HCEC 1CT (cell line): Measurements from ENCODE around the gene KCTD12.
A peak's percentile ranks its signal among the peaks of the same experiment; 100 is the strongest.

Experiments used
- DNase-seq: peaks from one replicate; pipeline ENCODE4 v3.0.0-alpha.2; 2017

Gene KCTD12

DNA sequence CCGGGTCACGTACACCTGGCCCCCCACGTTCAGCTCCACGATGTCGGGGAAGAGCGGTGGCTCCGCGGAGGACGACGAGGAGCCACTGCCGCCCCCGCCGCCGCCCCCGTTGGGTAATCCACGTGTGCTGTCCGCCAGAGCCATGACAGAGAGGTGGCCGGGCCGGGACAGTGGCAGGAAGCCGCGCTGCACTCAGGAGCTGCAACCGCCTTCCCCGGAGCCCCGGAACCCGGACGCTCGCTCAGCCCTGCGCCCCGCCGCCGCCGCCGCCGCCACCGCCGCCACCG lies 257 bp downstream of the KCTD12 start:
- DNase-seq: no peak

DNA sequence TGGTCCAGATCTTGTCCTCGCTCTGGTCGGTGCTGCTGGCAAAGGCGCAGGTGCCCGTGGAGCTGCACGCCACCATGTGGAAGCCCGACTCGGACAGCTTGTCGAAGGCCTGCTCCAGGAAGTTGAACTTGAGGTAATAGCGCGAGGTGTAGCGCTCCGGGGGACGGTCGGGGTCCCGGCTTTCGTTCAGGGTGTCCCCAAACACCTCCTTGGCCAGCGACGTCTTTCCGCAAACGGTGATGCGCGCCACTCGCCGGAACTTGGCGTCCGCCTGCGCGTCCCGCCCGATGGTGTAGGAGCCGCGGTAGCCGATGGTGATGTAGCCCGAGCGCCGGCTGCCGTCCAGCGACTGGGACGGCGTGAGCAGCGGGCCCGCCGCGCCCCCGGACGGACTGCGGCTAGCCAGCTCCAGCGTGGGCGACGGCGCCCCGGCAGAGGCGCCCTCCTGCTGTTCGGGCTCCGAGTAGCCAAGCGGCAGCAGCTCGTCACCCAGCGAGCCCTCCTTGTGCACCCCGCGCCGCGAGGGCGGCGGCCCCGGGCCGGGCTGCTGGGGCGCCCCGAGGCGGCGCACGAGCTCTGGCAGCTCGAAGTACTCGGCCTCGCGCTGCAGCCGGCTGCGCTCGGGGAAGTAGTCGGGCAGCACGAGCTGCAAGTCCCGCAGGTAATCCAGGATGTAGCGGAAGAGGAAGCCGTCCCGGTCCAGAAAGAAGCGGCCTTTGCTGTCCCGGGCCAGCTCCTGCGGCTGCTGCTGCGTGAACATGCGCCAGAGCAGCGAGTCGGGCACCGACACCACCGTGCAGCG lies 801 bp downstream of the KCTD12 start:
- DNase-seq: peak; percentile 77

DNA sequence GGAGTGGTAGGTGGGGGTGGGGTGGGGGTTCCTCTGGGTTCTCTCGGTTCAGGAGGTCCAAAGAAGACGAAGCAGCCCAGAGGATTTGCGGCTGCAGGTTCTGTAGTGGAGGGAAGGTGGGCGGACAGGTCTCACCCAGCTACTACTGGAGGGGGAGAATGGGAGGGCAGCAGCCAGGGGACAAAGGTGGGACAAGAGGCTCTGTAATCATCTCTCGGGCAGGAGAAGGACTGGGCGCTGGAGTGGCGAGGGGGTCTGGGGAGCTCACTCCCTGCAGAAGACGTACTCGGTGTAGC lies 1.4 kb downstream of the KCTD12 start:
- no peak for DNase-seq

DNA sequence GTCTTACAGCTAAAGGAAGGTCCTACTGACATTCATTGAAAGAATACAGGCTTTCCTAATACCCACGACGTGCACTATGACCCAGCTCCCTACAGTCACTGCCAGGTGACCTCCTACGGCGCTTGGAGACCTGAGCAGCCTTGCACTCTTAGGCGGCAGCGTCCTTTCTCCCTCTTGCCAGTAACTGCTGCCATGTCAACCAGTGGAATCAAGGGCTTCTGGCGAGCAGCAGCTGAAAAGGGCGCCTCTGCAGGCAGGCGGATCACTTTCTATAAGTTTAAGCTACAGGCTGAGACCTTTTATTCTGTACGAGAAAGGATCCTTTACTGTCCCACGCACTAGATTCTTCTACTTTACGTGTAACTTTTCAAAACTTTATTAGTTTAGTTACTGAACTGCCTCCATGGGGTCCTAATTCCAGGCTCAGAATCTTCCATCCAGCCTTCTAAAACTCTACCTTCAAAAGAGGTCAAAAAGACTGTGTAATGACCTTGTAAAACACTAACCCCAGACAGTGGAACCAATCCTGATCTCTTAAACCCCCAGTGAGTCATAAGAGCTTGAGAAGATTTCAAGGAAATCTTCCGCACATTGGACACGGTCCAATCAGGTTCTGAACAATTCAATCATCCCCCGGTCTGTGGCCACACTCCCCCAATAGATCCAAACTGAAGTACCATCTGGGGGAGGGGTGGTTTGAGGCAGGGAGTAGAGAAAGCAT lies 1.9 kb downstream of the KCTD12 start:
- DNase-seq: peak; percentile 66

DNA sequence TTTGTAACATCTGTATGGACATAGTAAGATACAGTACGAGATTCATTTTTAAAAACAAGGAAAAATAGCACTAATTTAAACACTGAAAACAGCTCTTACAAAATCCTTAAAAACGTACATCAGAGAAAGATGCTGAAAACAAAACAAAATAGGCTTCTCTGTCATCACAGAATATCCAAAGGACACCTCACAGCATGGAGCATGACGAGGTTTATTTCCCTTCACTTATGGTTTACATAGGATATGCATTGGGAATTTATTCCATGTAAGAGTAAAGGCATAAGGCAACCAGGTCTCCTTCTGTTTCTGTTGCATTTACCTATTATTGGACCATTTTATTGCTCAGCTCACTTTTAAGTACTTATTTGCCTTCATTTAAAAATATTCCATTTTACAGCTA lies 3.0 kb downstream of the KCTD12 start:
- DNase-seq: no peak

DNA sequence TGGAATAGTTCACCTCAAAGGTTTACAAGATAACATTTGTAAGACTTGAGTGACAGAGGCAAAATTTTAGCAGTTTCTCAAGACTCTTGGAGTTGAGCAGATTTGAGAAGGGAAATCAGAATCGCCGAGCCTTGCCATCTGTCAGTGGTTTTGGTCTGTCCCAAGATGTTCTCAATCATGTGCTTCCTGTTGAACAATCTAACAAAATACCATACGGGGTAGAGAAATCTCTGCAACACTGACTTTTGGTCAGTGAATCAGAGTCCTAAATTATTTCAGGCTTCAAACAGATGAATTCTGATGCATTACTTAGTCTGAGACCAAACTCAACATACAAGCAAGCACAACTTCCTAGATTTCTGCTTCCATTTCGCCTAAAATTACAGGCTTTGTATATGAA lies 3.8 kb downstream of the KCTD12 start:
- DNase-seq: peak; percentile 82

DNA sequence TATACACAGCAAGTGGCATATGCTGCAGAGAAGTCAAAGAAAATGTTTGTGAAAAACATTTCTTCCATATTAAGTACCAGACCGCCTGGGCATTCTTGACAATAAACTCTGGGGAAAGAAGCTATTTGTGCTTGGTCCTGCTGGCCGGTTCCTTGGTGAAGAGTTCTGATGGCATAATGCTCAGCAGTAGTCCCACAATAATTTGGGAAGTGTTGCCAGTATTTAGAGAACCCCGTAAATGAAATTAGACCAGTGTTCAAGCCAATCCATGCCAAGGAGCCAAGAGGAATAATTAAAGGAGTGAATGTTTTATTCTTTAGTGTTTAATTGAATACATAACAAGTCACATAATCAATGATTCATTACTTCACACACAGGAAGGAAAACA lies 6.3 kb downstream of the KCTD12 start:
- no peak for DNase-seq

DNA sequence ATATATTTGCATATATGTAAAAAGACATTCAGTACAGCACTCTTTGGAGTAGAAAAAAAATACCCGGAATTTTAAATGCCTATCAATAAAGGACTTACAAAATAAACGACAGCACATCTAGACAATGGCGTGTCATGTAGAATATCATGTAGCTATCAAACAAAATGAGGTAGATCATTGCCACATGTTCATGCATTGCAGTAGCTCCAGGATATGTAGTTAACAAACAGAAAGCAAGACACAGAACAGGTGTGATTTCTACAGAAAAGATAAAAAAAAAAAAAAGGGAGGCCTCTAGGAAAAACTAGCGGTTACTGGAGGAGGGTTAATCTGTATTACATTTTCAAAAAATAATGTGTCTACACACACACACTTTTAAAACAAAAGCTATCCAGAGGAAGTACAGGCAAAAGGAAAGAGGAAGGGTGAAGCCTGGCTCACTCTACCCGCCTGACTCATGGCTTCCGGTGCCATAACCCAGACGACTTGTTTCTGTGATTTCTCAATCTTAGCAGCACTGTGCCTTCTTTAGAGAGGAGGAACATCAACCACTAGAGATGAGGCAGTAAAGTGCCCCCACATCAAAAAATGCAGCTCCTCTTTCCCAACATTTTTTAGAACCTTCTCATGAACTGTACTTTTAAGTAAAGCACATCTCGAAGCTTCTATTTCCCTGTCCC lies 6.9 kb downstream of the KCTD12 start:
- DNase-seq: peak; percentile 91

DNA sequence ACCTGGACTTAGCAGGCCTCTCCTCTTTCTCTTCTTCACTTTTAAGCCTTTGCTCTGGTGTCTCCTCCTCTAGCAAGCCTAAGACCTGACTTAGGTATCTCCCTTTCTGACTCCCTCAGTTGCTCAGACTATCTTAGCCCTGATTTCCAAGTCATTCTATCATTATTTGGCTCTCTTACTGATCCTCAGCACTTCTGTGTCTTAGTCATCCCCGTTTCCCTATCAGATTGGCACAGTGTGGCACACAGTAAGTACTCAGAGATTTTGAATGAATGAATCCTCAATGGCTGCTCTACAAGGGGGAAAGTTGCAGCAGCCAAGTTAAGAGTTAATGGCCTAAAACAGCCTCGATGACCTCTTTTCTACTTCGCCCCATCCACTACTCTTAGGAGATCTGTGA lies 8.2 kb downstream of the KCTD12 start:
- DNase-seq: no peak

DNA sequence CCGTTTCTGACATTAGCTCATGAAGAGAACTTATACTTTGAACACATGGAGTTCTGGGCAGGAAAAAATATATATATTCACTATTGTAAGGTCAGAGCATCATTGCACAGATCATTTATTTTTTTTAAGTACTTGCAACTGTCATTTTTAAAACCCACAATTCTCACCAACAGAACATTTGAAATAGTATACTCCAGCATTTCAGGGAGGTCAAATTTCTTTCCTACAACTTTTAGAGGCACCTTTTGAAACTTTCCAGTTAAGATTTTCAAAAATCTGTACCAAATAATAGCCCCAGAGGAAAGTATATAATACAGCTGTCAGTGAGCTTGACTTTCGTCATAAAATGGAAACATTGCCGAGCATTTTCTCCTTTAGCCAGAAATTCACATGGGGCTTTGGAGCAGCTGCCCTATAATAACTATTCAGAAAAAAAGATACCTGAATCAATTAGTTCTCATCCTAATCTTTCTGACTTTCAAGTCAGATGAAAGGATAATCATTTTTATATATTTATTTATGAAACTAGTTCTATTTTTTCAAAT lies 10.9 kb downstream of the KCTD12 start:
- DNase-seq: no peak

DNA sequence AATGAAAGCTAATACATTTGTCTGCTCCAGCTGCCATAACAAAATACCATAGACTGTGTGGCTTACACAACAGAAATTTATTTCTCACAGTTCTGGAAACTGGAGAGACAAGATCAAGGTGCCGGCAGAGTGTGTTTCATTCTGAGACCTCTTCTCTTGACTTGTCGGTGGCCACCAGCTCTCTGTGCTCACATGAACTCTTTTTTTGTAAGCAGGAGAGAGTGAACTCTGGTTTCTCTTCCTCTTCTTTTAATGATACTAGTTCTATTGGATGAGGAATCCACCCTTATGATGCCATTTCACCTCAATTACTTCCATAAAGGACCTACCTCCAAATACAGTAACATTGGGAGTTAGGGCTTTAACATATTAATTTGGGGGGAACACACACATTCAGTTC lies 11.7 kb downstream of the KCTD12 start:
- DNase-seq: no peak

DNA sequence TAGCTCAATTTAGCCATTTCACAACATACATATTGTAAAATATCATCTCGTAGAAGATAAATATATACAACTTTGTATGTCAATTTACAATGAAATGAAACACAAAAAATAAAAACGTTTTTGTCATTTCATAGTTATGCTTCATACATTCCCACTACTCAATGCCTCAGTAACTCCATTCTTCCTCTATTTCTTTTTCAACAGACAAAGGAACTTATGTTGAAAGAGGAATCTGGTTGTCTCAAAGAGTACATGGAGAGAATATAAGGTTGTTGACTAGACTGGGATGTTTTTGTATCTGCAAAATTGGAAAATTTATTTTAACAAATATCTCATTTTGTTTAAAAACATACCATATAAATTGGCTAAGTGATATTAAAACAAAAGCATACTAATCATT lies 12.8 kb downstream of the KCTD12 start:
- DNase-seq: no peak

DNA sequence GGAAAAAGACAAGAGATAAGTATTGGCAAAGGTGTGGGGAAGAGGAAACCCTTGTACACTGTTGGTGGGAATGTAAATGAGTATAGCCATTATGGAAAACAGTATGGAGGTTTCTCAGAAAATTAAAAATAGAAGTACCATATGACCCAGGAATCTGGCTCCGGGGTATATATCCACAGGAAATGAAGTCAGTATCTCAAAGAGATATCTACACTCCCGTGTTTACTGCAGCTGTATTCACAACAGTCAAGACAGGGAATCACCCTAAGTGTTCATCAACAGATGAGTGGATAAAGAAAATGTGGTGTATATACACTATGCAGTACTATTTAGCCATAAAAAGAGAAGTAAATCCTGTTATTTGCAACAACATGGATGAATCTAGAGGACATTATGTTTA lies 13.5 kb downstream of the KCTD12 start:
- DNase-seq: no peak

DNA sequence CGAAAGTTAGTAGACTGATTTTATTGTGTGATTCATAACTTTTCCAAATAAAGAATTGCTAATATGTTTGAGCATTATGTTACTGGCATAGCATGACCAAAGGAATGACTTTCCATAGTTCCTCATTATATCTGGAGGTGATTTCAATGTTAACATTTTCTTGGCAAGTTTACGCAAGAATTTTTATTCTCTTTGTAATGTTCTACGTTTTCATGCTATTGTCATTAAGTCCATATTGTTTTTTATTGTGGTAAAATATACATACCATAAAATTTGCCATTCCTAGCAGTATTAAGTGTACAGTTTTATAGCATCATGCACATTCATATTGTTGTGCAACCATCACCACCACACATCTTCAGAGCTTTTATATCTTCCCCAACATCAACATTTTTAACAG lies 14.8 kb downstream of the KCTD12 start:
- DNase-seq: no peak

DNA sequence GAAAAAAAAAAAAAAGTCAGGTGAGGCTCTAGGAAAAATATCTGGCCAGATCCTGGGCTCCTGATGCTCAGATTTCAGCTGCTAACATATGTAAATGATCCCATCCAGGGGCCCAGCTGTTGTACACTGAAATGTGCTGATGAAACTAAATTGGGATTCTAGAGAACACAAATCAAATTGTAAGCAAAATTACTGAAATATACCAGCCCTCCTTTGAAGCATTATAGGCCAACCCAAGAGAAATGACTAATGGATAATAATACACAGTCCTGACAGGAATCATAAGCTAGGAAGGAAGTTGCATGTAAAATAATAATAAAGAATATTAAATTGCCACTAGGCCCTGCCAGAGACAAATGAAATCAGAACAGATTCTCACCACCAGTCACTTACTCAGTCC lies 17.8 kb downstream of the KCTD12 start:
- DNase-seq: no peak

DNA sequence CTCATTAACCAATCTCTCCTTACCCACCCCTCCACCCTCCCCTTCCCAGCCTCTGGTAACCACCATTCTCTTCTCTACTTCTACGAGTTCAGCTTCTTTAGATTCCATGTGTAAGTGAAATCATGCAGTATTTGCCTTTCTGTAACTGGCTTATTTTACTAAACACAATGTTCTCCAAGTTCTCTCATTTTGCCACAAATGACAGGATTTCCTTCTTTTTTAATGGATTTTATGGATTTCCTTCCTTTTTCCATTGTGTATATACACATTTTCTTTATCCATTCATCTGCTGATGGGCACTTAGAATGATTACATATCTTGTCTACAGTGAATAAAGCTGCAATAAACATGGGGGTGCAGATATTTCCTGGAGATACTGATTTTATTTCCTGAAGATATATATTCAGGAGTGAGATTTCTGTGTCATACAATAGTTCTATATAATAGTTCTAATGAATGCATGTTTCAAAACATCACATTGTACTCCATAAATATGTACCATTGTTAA lies 20.2 kb downstream of the KCTD12 start:
- no peak for DNase-seq

DNA sequence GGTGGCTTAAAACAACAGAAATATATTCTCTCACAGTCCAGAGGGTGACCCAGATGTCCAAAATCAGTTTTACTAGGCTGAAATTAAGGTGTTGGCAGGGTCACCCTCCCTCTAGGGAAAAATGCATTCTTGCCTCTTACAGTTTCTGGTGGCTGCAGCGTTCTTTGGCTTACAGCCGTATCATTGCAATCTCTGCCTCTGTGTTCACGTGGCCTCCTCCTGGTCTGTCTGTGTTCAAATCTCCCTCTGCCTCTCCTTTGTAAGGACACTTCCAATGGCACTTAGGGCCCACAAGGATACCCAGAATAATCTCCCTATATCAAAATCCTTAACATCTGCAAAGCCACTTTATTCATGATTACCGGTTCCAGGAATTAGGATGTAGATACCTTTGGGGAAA lies 21.1 kb downstream of the KCTD12 start:
- no peak for DNase-seq

DNA sequence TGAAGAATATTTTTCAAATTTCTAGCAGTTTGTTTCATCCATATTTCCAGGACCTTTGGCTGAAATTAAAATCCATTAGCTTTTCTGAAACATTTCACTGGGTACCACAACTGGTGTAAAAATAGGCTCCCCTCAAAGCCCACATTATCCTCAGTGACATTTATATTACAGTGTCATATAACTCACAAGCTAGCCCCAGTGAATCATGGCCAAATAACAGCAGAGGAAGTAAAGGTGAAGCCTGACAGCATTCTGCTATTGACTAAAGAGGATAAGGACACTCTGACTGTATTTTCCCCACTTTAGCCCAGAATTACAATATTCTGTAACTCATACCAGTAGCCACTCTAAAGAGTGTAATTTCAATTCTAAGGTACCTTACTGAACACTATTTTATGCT lies 21.9 kb downstream of the KCTD12 start:
- DNase-seq: no peak

DNA sequence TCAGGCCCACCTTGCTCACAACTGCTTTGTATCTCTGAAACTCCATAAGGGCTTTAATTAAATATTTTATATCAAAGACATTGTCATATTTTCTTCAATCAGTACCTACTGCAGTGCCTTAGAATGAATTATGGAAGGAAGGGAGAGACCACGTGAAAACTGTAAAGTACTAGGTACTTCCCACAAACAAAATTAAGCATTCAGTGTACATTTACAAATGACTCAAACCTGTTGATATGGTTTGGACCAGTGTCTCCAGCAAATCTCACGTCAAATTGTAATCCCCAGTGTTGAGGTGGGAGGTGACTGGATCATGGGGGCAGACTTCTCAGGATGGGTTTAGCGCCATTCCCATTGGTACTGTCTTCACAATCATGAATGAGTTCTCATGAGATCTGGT lies 23.2 kb downstream of the KCTD12 start:
- DNase-seq: no peak

DNA sequence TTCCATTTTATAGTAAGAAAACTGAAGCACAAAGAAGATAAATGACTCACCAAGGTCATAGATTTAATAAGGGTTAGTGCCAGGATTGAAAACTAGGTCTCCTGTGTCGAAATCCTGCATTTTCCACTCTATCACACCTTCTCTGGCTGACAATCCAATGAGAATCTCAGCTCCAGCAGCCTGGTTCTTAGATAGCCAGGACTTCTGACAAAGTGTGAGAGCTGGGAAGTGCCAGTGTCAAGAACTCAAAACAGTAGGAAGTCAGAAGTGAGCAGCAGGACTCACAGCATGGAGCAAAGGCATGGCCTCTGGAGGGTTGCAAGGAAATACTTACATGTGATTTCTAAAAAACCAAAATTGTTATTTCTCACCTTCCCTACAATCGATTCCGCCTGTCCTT lies 24.3 kb downstream of the KCTD12 start:
- no peak for DNase-seq

DNA sequence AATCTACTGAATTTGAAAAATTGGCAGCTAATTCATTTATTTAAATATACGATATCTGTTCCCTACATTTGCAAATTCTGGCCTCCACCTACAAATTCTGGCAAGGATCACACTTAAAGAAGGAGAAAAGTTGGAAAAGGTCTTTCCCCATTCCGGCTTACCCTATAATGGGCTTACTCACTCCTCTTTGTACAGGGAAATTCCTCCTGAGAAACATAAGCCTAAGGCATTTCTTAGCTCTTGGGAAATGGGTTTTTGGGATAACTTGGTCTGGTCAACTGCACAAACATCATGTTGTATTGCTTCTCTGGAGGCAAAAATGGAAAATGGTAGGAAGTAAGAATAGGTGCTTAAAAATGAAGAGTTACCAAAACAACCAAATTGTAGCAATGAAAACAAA lies 25.5 kb downstream of the KCTD12 start:
- DNase-seq: no peak

DNA sequence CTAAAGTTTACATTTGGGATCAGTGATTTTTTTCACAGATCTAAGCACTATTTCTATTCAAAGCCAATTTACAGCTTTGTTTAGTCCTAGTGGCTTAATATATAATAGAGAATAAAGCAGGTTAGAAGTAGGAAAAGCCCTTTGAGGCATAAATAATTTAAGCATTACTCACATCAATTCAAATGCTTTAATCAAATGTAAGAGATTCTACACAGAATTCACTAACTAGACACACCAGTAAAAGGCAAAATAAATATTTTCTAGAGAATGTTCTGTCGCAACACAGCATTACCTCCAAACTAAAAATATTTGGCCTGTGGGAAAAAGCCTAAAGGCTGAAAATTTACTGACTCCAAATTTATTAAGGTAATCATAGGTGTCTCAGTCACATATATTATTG lies 31.3 kb downstream of the KCTD12 start:
- peak; percentile 20 for DNase-seq

DNA sequence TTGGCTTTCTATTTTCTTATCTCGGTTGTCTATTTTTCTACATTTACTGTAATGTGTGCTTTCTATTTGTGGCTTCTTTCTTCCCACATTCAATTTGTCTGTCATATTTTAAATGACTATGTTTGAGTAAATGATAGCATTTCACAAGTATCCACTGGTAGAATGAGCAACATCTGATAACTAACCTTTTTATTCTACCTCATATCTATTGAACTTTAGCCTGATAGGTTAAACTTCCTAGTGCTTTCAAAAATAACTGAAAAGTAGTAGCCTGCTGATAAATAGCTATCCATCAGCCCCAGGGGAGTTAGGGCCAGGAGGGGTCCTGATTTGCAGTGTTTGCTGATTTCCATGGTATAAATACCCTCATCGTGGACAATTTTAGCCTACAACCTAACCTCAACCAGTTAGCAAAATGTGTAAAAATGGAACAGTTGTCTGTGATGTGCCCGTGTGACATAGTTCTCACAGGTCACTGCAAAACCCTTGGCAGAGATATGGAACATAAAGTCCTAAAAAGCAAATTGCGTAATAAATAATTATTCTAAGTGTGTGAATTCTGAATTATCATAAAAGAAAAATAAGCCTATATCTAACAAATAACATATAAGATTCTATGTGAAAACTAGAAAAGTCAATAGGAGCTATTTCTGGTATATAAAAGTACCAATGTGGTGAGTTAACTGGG lies 32.1 kb downstream of the KCTD12 start:
- no peak for DNase-seq

DNA sequence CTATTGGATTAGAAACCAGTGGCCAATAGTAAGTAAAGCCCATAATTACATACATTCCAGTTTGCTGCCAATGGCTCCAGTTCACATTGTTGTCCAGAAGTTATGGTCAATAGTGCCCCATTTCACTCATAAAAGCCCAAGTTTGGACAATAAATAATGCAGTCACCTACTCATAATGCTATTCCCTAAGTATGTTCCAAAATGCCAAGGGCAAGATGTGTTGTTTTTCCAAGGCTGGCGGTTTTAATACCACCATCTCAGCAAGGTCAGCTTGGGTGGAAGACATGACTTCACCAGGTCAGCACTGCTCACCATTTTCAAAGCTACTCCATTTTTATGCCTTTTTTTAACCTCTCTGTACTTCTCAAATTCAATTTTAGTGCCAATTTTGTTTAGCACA lies 32.7 kb downstream of the KCTD12 start:
- DNase-seq: no peak
